GM18867 (cell line): ENCODE results near the gene ZNF138.

Experiments
- ATAC-seq: cut with Tn5 transposase; IDR thresholded peaks from one replicate; pipeline ENCODE4 v1.9.1; 2021; ENCODE audit warnings: mild to moderate bottlenecking, moderate library complexity; ENCODE audit not compliant: unreplicated experiment

ZNF138 gene

DNA sequence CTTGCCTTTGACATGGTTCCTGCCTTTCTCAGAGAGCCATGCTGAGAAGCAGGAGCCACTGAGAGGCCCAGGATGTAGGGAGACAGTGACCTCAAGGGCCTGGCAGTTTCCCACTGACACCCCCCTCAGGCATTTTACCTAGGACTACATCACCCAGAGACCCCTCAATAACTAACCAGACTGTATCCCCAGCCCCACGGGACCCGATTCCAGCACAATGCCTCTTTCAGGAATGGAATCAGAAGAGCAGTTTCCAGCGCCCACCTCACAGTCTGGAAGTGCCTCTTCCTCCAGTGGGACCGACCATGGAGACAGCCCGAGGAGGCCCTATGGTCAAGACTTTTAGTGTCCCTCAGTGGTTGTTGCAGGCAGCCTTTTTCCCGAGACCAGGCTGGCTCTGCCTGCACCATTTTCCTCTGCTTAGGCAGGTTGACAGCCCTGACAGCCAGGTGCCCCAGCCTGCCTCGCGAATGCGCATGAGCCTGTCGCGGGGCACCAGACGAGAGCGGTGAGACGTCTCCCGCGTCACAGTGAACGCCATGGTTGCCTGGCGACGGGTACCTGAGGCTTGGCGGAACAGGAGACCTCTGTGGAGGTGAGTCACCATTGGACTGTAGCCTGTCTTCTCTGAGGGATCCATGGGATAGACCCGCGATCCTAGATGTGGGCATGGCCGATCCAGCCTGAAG lies 80.5 kb downstream of the ZNF138 start:
- ATAC-seq = no peak

DNA sequence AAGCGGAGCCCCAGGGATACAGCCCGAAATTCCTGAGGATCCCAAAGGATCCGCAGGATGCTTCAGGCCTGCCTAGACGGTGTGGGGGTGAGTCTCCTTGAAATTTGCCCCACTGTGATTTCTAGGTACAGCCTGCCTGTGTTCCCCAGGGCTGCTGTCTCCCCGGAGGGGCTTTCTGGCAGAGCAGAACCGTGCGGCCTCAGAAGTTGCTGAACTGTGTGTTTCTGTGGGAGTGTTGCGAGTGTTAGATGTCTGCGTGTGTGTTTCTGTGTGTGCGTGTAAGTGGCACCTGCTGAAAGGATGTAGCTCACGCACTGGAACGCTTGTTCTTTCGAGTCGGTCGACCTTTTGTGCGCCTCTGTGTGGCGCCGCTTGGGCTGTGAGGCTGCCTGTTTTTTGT lies 81.0 kb downstream of the ZNF138 start:
- ATAC-seq = no peak

DNA sequence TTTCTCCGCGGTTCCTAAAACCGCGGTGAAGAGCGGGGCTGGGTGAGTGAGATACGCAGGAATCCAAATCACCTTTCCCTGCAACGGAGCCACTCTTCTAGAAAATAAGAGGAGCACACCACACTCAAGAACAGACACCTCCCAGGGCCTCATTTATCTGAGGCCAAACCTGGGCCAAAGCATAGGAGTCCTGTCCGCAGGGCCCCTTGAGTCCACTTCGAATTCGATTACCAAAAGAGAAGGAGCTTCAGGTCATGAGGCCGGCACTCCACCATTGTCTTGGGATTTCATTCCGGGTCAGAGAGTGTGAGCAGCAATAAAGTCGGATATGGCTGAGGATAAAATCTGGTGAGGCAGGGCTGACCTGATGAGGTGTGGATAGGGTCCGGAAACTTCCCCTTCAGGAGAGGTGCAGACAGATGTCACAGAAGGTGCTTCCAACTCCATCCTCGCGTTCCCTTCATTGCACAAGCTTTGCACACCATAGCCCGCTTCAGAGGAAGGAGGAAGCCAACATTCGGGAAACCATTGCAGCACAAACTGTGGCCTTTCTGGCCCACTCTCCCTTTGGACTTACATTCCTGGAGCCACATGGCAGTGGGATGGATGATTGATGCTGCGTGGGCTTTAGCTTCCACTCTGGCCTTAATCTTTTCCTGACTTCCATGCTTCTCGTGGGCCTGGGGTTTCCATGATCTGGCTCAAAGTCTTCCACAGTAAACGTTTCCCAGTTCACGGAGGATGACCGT lies 81.6 kb downstream of the ZNF138 start:
- no peak for ATAC-seq

DNA sequence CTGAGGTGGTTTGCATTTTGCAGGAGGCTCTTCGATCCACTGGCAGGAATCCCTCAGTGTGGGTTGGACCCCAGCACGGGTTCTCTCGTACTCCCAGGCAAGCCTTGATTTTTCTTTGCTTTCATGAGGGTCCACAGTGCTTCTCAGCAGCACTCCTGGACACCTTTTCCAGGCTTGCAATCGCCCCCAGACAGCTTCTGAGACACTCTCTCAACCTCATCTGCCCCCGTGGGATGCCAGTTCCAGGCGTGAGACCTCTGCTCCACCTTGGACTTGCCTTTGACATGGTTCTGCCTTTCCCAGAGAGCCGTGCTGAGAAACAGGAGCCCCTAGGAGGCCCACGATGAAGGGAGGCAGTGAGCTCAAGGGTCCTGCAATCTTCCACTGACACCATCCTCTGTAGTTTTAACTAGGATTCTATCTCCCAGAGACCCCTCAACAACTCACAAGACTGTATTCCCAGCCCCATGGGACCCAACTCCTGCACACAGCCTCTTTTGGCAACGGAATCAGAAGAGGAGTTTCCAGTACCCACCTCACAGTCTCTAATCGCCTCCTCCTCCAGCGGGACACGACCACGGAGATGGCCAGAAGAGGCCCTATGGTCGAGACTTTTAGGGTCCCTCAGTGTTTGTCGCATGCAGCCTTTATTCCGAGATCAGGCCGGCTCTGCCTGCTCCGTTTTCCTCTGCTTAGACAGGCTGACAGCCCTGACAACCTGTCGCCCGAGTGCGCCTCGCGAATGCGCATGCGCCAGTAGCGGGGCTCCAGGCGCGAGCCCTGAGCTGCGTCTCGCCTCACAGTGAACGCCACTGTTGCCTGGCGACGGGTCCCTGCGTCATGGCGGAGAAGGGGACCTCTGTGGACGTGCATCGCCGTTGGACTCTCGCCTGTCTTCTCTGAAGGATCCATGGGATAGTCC lies 82.8 kb downstream of the ZNF138 start:
- ATAC-seq = no peak

- ATAC-seq = no peak
Observed at GRCh38 chr7:64877714-64878610, 83.7 kb downstream of the ZNF138 start.

GRCh38 chr7:64878684-64879083 lies 84.5 kb downstream of the ZNF138 start:
- no peak for ATAC-seq

DNA sequence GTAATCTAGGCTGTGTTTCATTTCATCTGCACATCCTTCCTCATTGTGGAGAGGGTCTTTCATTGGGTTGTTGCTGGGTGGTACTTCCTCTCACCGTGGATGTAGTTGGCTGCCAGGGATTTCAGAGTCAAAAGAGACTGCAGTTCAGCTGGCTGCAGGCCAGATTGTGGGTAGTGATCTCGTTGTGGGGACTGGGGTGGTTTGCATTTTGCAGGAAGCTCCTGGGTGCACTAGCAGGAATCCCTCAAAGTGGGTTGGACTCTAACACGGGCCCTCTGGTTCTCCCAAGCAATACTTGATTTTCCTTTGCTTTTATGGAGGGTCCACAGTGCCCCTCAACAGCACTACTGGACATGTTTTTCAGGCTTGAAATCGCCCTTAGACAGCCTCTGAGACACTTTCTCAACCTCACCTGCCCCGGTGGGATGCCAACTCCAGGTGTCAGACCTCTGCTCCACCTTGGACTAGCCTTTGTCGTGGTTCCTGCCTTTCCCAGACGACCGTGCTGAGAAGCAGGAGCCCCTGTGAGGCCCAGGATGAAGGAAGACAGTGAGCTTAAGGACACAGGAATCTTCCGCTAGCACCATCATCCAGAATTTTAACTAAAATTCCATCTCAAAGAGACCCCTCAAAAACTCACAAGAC lies 85.0 kb downstream of the ZNF138 start:
- no peak for ATAC-seq

DNA sequence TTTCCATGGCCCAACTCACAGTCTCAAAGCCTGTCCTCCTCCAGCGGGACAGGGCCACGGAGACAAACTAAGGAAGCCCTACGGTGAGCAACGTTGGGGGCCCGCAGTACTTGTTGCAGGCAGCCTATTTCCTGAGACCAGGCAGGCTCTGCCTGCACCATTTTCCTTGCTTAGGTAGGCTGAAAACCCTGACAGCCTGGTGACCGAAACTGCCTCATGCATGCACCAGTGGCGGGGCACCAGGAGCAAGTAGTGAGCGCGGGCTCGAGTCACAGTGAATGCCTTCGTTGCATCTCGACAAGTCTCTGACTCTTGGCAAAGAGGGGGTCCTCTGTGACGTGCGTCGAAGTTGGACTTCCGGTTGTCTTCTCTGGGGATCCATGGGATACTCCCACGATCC lies 85.6 kb downstream of the ZNF138 start:
- no peak for ATAC-seq

DNA sequence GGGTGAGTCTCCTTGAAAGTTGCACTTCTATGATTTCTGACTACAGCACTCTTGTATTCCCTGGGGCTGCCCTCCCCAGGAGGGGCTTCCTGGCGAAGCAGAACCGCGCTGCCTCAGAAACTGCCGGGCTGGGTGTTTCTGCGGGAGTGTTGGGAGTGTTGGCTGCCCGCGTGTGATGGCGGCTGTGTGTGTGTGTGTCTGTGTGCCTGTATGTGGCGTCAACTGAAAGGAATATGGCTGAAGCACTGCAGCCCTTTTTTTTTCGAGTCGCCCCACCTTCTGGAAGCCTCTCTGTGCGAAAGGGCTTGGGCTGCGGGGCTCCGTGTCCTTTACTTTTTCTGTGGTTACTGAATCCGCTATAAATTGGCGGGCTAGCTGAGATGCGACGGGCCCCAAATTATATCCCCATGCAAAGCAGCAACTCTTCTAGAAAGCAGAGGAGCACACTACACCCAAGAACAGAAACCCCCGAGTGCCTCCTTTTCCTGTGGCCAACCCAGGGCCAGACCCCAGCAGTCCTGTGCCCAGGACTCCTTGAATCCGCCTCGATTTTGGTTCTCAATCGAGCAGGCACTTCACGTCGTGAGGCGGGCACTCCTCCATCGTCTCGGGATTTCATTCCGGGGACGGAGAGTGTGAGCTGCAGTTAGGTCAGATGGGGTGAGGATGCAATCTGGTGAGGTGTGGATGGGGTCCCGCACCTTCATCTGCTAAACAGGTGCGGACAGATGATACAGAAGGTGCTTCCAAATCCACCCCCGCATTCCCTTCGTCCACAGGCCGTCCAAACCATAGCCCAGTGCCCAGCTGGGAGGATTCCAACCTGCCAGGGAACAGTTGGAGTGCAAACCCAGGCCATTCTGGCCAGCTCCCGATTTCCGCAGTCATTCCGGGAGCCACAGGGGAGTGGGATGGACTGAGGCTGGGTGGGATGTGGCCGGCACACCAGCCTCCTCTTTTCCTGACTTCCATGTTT lies 86.4 kb downstream of the ZNF138 start:
- ATAC-seq = no peak

DNA sequence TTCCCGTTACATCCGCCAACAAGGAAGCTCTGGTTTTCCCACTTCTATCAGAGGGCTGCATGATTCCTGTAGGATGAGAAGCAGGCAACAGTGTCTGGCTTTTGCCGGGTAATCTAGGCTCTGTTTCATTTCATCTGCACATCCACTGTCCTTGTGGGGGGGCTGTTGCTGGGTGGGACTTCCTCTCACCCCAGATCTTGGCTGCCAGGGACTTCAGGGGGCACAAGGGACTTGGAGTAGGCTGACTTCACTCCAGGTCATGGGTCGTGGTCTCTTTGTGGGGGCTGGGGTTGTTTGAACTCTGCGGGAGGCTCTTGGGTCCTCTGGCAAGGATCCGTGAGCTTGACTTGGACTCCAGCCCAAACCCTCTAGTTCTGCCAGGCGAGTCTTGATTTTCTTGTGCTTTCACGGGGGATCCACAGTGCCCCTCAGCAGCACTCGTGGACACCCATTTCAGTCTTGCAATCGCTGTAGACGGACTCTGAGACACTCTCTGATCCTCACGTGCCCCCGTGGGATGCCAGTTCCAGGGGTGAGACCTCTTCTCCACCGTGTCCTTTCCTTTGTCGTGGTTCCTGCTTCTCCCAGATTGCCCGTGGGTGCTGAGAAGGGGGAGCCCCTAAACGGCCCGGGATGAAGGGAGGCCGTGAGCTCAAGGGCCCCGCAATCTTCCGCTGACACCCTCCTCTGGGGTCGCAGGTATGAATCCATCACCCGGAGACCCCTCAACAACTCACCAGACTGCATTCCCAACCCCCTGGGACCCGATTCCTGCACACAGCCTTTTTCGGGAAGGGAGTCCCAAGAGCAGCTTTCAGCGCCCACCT lies 87.4 kb downstream of the ZNF138 start:
- no peak for ATAC-seq

DNA sequence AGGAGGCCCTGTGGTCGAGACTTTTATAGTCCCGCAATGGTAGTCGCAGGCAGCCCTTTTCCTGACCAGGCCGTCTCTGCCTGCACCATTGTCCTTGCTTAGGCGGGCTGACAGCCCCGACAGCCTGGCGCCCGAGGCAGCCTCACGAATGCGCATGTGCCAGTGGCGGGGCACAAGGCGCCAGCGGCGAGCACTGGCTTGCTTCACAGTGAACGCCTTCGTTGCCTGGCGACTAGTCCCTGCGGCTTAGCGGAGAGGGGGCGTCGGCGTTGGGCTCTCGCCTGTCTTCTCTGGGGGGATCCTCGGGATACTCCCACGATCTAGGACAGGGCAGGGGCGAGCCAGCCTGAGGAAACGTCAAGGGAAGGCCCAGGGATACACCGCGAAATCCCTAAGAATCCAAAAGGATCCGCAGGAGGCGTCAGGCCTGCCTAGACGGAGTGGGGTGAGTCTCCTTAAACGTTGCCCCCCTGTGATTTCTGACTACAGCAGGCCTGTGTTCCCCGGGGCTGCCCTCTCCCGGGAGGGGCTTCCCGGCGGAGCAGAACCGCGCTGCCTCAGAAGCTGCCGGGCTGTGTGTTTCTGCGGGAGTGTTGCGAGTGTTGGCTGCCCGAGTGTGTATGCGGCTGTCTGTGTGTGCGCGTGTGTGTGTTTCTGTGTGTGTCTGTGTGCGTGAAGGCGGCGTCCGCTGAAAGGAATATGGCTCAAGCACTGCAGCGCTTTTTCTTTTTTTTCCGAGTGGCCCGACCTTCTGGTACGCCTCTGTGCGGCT lies 88.3 kb downstream of the ZNF138 start:
- ATAC-seq = no peak
